Stimulated activated CD8-positive, alpha-beta memory T cell treated with anti-CD3 and anti-CD28 coated beads, Interleukin-7, amount 100 ng/mL, for 24 hours (primary cell): ENCODE measurements around the gene PIGH.
A peak's percentile ranks its signal among the peaks of the same experiment; 100 is the strongest.

Experiments used
- DNase-seq: peaks from one replicate; pipeline ENCODE4 v3.0.0-alpha.2; 2020; ENCODE audit warnings: low read depth

PIGH gene

DNA sequence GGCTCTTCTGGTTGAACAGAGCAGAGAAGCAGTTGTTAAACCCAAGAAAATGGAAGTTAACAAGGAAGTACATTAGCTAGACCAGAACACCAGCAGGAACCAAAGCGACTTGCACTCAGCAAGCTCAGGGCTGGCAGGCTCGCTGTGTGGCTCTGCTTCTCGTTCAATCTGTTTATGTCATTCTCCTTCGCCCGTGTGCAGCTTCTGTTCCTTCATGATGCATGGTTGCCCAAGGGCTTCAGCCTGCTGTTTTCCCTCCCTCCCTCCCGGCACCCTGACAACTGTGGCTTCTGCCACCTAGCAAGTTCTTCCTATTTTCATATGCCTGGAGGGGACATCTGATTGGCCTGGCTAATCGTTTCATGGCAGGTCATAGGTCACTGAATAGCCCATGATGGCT is 25.3 kb downstream of the PIGH start:
- no peak for DNase-seq

GRCh38 chr14:67574156-67574555 is 25.9 kb downstream of the PIGH start:
- DNase-seq, result no peak

- no peak for DNase-seq
Observed at GRCh38 chr14:67573228-67574010, 26.6 kb downstream of the PIGH start.

GRCh38 chr14:67572608-67573007 is 27.5 kb downstream of the PIGH start:
- no peak for DNase-seq

- no peak for DNase-seq
Observed at GRCh38 chr14:67571991-67572323, 28.1 kb downstream of the PIGH start.

DNA sequence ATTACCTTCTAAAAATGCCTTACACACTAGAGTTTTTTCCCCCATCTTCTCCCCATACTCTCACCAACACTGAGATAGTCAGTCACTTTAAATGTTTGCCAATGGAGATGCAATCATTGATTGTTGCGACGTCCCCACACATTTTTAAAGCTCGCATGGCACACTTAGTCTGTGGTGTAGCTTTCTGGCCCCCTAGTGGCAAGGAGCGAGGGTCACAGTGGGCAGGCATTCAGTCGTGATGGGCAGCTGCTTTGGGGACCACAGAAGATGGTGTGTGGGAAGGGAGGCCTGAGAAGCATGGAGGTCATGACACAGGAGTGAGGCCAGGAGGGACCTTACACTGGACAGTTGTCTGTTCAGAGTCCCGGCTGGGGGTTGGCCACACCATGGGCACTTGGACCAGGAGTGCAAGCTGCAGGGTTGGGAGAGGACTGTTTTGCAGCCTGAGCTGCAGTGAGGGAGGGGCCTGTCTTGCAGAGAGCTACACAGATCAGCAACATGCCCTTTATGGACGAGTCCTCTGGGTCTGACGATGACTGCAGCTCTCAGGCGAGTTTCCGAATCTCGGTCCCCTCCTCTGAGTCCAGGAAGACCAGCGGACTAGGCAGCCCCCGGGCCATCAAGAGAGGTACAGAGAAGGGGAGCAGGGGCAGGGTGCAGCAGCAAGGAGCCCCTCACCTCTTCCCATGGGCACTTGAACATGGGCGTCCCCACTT is 28.6 kb downstream of the PIGH start:
- DNase-seq, result peak; percentile 46

GRCh38 chr14:67570453-67570852 is 29.6 kb downstream of the PIGH start:
- DNase-seq, result no peak

DNA sequence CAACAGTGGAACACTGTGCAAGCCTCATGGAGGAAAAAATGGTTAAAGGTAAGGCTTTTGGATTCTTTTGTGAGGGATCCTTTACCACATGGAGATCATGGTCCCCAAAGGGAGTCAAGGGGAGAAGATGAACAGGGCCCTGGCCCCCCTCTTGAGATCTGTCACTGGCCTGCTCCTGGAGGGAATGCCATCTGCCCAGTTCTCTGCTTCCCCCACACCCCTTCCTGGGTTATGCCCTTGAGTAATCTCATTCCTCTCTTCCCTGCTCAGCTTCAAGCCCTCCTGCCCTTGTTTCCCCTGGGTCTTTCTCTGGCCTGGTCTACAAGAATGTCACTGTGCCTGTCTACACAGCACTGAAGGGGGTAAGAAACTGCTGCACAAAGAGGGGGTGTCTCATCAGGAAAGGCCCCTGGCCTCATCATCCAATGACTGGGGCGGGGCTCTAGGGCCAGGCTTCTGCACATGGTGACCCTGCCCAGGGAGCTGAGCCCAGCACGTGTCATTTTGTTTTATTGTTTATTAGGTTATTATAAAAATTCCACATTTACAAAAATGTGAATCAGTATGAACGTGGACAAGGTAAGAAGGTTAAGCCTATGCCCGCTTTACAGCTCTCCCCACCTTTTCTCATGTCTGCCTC is 30.3 kb downstream of the PIGH start:
- no peak for DNase-seq

DNA sequence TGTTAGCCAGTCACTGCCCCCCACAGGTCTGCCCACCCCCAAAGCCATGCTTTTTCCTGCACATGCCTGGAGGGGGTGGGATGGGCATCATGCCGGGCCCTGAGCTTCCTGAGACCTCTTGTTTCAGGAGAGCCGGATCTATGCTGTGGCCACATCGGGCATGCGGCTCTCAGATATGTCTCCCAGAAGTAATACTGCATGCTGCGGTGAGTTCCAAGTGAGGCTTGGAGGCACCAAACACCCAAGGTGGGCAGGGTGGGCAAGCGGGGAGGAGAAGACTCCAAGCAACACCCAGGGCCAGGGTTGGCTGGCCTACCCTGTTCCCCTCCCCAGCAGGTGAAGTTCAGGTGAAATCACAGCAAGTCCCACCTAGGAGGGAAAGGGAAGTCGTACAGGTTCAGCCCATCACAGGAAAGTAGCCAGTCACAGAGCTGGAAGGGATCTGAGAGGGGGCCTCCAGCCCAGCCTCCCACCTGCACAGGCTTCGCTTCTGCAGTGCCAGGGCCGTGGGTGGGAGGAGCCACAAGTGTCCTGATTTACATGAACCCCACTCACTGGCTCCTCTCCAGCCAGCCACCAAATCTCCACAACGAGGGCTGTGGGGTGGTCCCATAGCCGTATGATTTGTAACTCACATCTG is 30.9 kb downstream of the PIGH start:
- DNase-seq, result no peak

DNA sequence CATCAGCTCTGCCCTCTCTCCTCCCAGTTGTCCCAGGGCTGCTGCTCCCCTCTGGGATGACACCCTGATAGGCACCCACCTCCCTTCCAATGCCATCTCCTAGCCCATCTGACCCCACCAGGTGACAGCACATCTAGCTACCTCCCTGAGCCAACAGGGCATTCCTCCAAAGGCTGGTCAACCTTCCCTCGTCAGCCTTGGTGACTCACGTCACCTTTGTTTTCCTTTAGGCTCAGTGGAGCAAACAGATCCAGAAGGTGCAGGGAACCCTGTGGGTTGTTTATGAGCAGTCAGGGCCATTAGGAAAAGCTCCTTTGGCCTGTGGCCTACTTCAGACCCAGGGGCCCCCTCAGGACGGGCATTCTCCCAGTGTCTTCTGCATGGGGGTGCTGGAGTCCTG is 32.4 kb downstream of the PIGH start:
- DNase-seq, result no peak

GRCh38 chr14:67566908-67567307 is 33.2 kb downstream of the PIGH start:
- no peak for DNase-seq

DNA sequence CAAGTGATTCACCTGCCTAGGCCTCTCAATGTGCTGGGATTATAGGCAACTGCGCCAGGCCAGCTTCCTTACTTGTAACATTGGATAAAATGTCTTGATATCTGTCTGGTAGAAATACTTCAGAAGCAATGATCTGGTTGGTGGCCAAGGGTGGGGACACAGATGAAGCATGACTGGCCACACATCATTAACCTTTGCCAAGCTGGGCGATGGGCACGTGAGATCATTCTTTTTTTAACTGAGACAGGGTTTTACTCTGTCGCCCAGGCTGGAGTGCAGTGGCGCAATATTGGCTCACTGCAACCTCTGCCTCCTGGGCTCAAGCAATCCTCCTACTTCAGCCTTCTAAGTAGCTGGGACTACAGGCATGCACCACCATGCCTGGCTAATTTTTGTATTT is 35.8 kb downstream of the PIGH start:
- no peak for DNase-seq

GRCh38 chr14:67562776-67563150 is 37.3 kb downstream of the PIGH start:
- DNase-seq, result no peak

- no peak for DNase-seq
Observed at GRCh38 chr14:67562025-67562775, 37.9 kb downstream of the PIGH start.

GRCh38 chr14:67559639-67560038 is 40.4 kb downstream of the PIGH start:
- DNase-seq, result no peak

GRCh38 chr14:67557656-67558055 is 42.4 kb downstream of the PIGH start:
- no peak for DNase-seq

DNA sequence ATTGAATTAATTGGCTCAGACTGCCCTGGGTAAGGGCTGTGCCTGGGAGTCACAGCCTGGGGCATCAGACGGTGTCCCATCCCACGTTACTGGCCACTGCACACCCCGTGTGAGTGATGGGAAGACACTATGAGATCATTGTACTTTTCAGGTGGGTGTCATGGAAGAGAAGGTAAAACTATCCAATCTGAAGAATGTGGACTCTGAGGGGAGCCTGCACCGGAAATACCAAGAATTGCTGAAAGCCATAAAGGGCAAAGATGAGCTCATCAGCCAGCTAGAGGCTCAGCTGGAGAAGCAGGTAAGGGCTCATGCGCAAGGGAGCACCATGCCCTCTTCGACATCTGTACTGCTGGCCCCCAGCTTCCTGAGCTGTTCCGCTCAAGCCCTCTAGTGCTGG is 43.0 kb downstream of the PIGH start:
- no peak for DNase-seq

DNA sequence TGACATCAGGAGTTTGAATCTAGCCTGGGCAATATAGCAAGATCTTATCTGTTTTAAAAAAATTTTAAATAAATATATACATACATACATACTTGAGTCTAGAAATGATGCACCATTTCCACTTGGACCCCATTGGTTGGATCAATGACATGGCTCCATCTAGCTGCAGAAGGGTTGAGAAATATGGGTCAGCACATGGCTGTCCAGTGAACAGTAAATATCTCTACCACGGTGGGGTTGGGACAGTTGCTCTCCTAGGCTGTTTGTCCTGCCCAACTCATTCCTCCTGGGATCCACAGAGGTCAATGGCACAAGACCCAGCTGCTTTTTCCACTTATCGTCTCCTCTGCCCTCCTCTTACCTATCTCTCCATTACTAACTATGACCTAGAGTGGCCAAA is 43.4 kb downstream of the PIGH start:
- DNase-seq, result no peak

DNA sequence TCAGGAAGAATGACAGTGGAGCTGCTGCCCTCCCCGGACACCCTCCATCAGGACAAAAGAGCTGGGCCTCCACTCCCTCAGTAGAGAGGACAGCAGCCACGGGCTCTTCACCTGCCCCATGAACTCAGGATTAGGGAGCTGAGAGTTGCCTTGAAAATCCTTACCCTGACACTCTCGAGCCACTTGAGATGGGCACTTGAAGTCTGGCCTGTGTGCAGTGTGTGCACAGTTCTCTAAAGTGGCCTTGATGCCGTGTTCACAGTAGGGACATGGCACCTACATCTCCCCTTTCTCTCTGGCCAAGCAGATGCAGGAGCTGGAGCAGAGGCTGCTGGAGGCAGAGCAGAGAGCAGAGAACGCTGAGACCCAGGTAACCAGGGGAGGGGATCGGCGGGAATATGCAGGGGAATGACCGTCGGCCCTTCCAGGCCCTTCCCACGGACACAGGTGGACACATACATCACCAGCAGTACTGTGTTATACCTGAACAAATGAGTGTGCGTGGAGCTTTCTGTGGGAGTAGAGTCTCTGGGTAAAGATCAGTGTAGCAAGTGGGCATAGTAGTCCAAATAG is 44.5 kb downstream of the PIGH start:
- no peak for DNase-seq

- DNase-seq, result no peak
Observed at GRCh38 chr14:67554341-67554740, 45.7 kb downstream of the PIGH start.

GRCh38 chr14:67553547-67553946 is 46.5 kb downstream of the PIGH start:
- no peak for DNase-seq

- DNase-seq, result no peak
Observed at GRCh38 chr14:67551940-67552339, 48.1 kb downstream of the PIGH start.
